ENCODE data around the gene ATP6V0E1.
"Not testable (repeated sequence)": the region's sequence is repeated elsewhere in the genome, so short reads cannot be mapped to it uniquely, and the experiment has no call there.

The ATP6V0E1 gene

GRCh38 chr5:173010021-173010420, 26.4 kb downstream of the ATP6V0E1 start:
- DNase-seq, result no peak

- no peak for DNase-seq
Measured at GRCh38 chr5:173010547-173011464, 27.2 kb downstream of the ATP6V0E1 start.

- DNase-seq, result no peak
Measured at GRCh38 chr5:173011566-173011965, 28.0 kb downstream of the ATP6V0E1 start.

GRCh38 chr5:173012882-173013281, 29.3 kb downstream of the ATP6V0E1 start:
- DNase-seq, result no peak

- DNase-seq, result no peak
Measured at GRCh38 chr5:173014671-173015070, 31.1 kb downstream of the ATP6V0E1 start.

- DNase-seq, result no peak
Measured at GRCh38 chr5:173015192-173015591, 31.6 kb downstream of the ATP6V0E1 start.

- no peak for DNase-seq
Measured at GRCh38 chr5:173015598-173016455, 32.3 kb downstream of the ATP6V0E1 start.

GRCh38 chr5:173016598-173017046, 33.1 kb downstream of the ATP6V0E1 start:
- DNase-seq, result no peak

GRCh38 chr5:173017087-173017486, 33.5 kb downstream of the ATP6V0E1 start:
- not testable (repeated sequence) for DNase-seq

- no peak for DNase-seq
Measured at GRCh38 chr5:173018358-173018757, 34.8 kb downstream of the ATP6V0E1 start.

GRCh38 chr5:173020154-173020581, 36.6 kb downstream of the ATP6V0E1 start:
- no peak for DNase-seq

- DNase-seq, result no peak
Measured at GRCh38 chr5:173020643-173021042, 37.1 kb downstream of the ATP6V0E1 start.

GRCh38 chr5:173025651-173026050, 42.1 kb downstream of the ATP6V0E1 start:
- DNase-seq, result no peak

GRCh38 chr5:173027905-173028304, 44.3 kb downstream of the ATP6V0E1 start:
- no peak for DNase-seq

- DNase-seq, result no peak
Measured at GRCh38 chr5:173028811-173029327, 45.3 kb downstream of the ATP6V0E1 start.

GRCh38 chr5:173029499-173029921, 45.9 kb downstream of the ATP6V0E1 start:
- DNase-seq, result no peak

GRCh38 chr5:173032096-173032495, 48.5 kb downstream of the ATP6V0E1 start:
- DNase-seq, result not testable (repeated sequence)

- no peak for DNase-seq
Measured at GRCh38 chr5:173032730-173033129, 49.2 kb downstream of the ATP6V0E1 start.

GRCh38 chr5:173033923-173034322, 50.4 kb downstream of the ATP6V0E1 start:
- DNase-seq, result no peak

GRCh38 chr5:173035904-173036707, 52.5 kb downstream of the ATP6V0E1 start:
- DNase-seq, result no peak

GRCh38 chr5:173039188-173039587, 55.6 kb downstream of the ATP6V0E1 start:
- no peak for DNase-seq

- DNase-seq, result no peak
Measured at GRCh38 chr5:173039964-173040363, 56.4 kb downstream of the ATP6V0E1 start.

Measured in KG1 (cell line).